IPS DF 4.7 (cell line): ENCODE measurements around the gene SRGAP3.

Experiments
- DNase-seq: peaks from one replicate; pipeline ENCODE4 v3.0.0-alpha.2; 2013; ENCODE audit warnings: low spot score; ENCODE audit errors: extremely low read depth

The SRGAP3 gene

DNA sequence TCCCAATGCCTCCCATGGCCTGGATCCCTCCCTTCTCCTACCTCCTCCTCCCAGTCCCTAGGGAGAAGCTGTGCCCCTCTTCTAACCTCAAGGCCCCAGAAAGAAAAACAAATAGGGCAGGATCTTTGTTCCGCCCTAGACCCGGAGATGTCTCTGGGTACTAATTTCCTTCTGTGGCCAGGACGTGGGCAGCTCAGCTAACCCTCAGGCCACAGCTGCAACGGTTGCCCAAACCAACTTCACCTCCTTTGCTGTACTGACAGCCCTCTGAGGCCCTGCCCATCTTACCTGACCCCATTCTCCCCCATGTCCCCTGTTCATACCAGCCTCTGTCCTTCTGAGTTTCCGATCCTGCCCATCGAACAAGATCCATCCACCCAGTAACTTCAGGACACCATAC lies 70.7 kb downstream of the SRGAP3 start:
- DNase-seq = no peak

- no peak for DNase-seq
These were observed 74.0 kb downstream of the SRGAP3 start for GRCh38 chr3:9175421-9175820.

GRCh38 chr3:9173445-9173844 lies 76.0 kb downstream of the SRGAP3 start:
- DNase-seq = no peak

DNA sequence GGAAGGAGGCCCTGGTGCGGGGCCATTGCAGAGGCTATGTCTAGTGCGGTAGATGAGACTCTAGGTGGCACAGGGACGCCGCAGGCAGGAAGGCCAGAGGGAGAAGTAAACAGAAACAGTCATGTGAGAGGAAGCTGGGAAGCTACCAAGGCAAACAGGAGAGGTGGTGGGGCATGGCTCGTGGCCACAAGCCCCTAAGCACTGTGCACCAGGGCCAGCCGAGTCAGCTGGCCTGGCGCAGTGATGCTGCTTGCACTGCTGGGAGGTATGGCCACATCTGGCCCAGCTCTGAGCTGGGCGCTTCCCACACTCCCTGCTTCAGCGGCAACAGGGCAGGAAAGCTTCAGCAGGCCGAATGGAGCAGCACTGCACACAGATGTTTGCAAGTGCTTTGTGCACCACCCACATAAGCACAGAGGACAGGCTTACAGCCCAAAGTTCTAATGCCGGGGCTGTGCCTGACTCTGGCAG lies 76.6 kb downstream of the SRGAP3 start:
- DNase-seq = no peak

DNA sequence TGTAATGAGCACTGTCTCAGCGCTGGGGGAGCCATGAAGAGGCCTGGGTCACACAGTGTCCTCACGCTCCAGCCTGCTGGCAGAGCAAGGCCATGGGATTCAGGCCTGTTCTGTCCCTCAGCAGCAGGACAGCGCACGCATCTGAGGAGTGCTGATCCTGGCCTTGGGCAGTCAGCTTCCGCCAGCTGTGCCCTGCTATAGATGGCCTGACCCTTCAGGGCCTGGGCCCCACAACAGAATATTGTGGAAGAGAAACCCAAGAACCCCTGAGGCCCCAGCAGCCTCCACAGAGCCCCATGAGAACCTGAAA lies 78.6 kb downstream of the SRGAP3 start:
- DNase-seq = no peak

GRCh38 chr3:9169956-9170850 lies 79.2 kb downstream of the SRGAP3 start:
- DNase-seq = no peak

GRCh38 chr3:9169326-9169725 lies 80.1 kb downstream of the SRGAP3 start:
- DNase-seq = no peak

DNA sequence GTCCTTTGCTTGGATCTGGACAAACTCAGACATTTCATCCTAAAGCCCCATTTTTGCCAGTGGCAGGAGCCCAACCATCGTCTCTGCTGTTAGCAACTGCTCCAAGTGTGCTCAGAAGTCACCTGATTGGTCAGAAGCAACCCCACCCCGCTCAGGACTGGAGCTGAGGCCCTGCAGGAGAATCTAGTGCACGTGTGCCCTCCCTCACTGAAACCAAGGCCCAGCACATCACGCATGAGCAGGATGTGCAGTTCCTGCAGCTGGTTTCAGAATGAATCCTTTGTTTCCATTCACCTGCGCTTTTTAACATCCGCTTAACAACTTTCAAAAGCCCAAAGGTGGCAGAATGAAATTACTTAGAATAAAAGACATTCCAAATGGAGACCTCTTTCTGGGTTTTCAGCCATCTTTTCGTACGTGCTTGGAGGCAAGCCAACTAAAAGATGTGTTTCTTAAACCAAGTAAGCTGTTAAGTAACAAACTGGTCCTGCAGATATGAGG lies 81.2 kb downstream of the SRGAP3 start:
- DNase-seq = no peak

DNA sequence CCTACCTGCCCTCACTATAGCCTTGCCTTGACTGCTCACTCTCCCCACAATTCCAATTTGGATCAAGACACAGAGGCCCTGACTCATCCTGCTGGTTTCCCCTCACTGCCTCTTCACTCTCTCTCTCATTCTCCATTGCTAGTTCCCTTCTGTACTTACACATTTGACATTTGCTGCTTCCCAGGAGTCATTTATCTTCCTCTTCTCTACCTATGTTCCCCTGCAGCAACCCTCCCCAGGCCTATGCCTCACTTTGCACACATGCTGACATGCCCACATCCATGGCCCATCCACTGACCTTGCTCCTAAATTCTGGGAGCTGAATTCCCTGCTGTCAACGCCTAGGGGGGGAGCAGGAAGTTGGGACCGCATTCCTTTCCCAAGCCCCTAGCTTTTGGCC lies 82.2 kb downstream of the SRGAP3 start:
- no peak for DNase-seq

GRCh38 chr3:9165421-9165820 lies 84.0 kb downstream of the SRGAP3 start:
- no peak for DNase-seq

DNA sequence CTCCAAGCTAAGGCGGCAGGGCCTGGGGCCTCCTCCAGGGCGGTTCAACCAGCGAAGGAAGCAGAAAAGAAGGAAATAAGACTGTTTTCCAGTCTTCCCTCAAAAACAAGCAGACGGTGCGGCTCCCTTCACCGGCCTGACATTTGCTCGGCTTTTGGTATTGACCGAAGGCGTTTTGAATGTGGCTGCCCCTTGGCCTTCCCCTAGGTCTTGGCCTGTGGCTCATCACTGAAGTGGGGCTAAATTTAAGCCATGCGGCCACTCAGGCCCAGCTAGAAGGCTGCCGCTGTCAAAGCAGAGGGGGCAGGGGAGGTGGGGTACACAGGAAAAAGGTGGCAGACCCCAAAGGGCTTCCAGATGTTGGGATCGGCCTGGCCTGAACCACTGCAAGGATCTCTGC lies 86.2 kb downstream of the SRGAP3 start:
- DNase-seq = no peak

GRCh38 chr3:9161811-9162210 lies 87.6 kb downstream of the SRGAP3 start:
- no peak for DNase-seq

GRCh38 chr3:9161298-9161697 lies 88.1 kb downstream of the SRGAP3 start:
- DNase-seq = no peak

DNA sequence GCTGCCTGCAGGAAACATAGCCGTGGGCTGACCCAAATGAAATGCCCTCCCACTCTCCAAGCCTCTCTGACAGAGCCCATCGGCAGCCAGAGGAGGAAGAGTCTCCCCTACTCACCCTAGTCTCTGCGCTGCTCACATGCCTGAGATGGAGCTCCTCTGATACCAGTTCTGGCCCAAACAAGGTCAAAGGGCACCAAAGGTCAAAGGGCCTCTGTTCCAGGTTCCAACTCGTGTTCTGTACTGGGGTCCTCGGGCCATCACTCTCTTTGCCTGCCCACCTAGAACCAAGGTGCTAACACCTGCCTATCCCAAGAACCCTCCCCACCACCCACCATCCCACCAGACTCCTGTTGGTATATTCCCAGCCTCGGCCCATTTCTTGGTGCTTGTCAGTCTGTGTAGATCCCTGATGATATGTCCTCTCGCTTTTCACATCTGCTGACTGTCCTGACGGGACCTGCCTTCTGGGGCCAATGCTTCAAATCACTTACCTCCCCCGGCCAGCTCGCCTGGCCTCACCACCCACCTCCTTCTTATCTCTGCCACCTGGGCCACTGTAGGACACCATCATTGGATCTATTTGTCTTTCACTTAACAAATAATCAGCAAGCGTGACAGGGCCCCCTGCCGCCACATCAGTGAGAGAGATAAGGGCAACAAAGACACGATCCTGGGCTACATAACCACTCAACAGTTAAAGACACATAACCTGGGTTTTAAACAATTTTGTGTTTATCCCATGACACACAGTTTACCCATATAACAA lies 90.4 kb downstream of the SRGAP3 start:
- no peak for DNase-seq

DNA sequence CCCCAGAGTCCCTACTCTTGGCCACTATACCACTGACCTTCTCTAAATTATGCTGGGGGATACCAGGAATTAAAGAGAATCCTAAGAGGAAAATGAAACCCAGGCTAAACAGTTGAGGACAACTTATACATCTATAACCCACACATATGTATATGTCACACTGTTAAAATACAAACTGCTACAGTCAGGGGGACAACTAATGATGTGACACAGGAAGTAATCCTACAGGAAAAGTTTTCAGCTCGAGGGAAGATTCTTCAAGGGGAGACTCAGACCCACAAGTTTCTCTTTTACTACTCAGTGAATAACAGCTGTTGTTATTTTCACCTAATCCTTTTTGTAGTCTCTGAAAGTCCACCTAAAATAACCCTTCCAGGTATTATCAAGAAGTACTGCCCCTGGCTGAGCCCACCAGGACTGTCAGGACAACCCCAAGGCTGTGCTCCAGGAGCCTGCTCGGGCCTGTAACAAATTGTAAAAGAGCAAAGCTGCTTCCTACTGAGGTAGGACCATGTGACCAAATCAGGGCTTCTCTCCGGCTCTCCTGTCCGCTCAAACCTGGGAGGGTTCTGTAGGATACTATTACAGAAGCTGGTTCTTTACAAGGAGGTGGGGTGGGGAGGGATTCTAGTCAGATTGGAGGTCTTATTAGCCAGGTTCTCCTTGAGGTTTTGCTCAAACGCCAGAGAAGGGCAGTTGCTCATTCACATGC lies 91.6 kb downstream of the SRGAP3 start:
- no peak for DNase-seq

DNA sequence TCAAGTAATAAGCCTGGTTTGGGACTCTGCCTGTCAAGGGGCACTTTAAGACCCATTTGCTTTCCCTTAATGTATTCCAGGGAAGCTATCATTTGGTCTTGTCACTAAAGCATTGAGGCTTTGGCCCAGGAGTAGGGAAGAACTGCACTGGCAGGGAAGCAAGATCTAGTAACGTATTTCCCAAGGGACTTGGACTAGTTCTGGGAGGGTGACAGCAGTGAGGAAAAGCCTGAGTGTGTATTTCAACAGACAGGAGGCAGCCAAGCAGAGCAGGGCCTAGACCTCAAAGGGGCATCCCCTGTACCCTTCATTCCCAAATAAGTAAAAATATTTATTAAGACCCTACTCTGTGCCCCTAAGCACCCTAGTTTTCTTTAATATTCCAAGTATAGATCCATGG lies 92.8 kb downstream of the SRGAP3 start:
- DNase-seq = no peak

- DNase-seq = no peak
These were observed 94.4 kb downstream of the SRGAP3 start for GRCh38 chr3:9155028-9155427.

GRCh38 chr3:9153904-9154619 lies 95.4 kb downstream of the SRGAP3 start:
- no peak for DNase-seq

GRCh38 chr3:9151240-9151639 lies 98.2 kb downstream of the SRGAP3 start:
- no peak for DNase-seq

- no peak for DNase-seq
These were observed 99.9 kb downstream of the SRGAP3 start for GRCh38 chr3:9149566-9149965.

- no peak for DNase-seq
These were observed 101.6 kb downstream of the SRGAP3 start for GRCh38 chr3:9147896-9148266.
